ENCODE results near the gene CDKL2.

- no peak for TF ChIP-seq EZH2 (IDR thresholded peaks at IDR 0.05; ENCODE audit: low read length)
- no peak for TF ChIP-seq CTCF (optimal IDR thresholded peaks at IDR 0.05 in 1 of 3, IDR thresholded peaks at IDR 0.05 in 1 of 3, conservative IDR thresholded peaks at IDR 0.05 in 1 of 3; ENCODE audit: extremely low read depth in 1 of 3, insufficient read depth in 2 of 3, low read length in 3 of 3)
Measured at GRCh38 chr4:75557696-75558095, 72.6 kb downstream of the CDKL2 start.
